Right lobe of liver (tissue), 4 donors: ENCODE measurements around the gene CEP68.

Source experiments
- CTCF ChIP-seq, 4 donors: fragments of 200-600 bp in 3 of 4; fragments of 450-650 bp in 1 of 4; IDR thresholded peaks; one replicate each; pipeline versions ENCODE4 v1.5.1 to v1.8.0; 2016 to 2022; ENCODE audit warnings: antibody characterized with exemption in 4 of 4, mild to moderate bottlenecking in 2 of 4
- POLR2A ChIP-seq: fragments of 450-650 bp; IDR thresholded peaks from one replicate; pipeline ENCODE4 v1.6.1; 2017; ENCODE audit warnings: antibody characterized with exemption, mild to moderate bottlenecking
- donor health status: DM: no; HTN: no; CAD: no.
- donor health status: DM: no; HTN: no; CAD: no.
- donor health status: DM: no; HTN: yes; CAD: no.

- TF ChIP-seq CTCF (IDR thresholded peaks at IDR 0.05) (no peak), POLR2A (no peak)
Observed at GRCh38 chr2:65023742-65024141, 32.5 kb upstream of the CEP68 start.
